ENCODE data around the gene WDR75. TPM values are rescaled to one million over a fixed set of nuclear protein-coding genes. Genes with fewer than 3 reads are reported as not detected.

Gene WDR75
- total RNA-seq, 1 experiment from 2014 or later: 18.5 TPM

- intact Hi-C loops (cut with micrococcal nuclease; ENCODE audit: unreplicated experiment): loop anchor here (10.0 kb wide), 1 partner anchor 91 kb away; no protein-coding TSS in a partner anchor
- ChIA-PET CTCF (no interaction called here), POLR2A (ENCODE audit: unreplicated experiment) (no interaction called here)
- no peak overlapping the region for H2AFZ ChIP-seq
- no peaks in the 10 kb centered on the region for H3K9me3 ChIP-seq (ENCODE audit: insufficient read depth, low read depth)
- no peak overlapping the region for H3K27ac ChIP-seq
- no peaks in the 10 kb centered on the region; the same call in 1 of the 2 replicates for H3F3A ChIP-seq (ENCODE audit: insufficient read depth, low read depth)
- no peak overlapping the region for H3K4me3 ChIP-seq
- H3K9me2 ChIP-seq (ENCODE audit: insufficient read depth): no peaks in the 10 kb centered on the region
- no TSS peak for BruUV-seq (replicated peaks)
- H3K4me2 ChIP-seq: no peak overlapping the region
- no peaks in the 10 kb centered on the region for H3K27me3 ChIP-seq (ENCODE audit: insufficient read depth, low read depth)
- H4K20me1 ChIP-seq (ENCODE audit: insufficient read depth): no peaks in the 10 kb centered on the region
- peaks cover 12% of the 10 kb centered on the region for H3K4me1 ChIP-seq (replicated peaks; ENCODE audit: insufficient read depth)
- no peaks in the 10 kb centered on the region for H3K36me3 ChIP-seq (ENCODE audit: low read depth)
- TF ChIP-seq CTCF (conservative IDR thresholded peaks at IDR 0.05) (no peak), EZH2 (IDR thresholded peaks at IDR 0.05; ENCODE audit: low read depth) (no peak)
- no peaks in the 10 kb centered on the region for H3K79me2 ChIP-seq (ENCODE audit: low read depth)
- DNase-seq: no peak
Measured at GRCh38 chr2:189483571-189483970, 42.3 kb downstream of the WDR75 start.

DNA sequence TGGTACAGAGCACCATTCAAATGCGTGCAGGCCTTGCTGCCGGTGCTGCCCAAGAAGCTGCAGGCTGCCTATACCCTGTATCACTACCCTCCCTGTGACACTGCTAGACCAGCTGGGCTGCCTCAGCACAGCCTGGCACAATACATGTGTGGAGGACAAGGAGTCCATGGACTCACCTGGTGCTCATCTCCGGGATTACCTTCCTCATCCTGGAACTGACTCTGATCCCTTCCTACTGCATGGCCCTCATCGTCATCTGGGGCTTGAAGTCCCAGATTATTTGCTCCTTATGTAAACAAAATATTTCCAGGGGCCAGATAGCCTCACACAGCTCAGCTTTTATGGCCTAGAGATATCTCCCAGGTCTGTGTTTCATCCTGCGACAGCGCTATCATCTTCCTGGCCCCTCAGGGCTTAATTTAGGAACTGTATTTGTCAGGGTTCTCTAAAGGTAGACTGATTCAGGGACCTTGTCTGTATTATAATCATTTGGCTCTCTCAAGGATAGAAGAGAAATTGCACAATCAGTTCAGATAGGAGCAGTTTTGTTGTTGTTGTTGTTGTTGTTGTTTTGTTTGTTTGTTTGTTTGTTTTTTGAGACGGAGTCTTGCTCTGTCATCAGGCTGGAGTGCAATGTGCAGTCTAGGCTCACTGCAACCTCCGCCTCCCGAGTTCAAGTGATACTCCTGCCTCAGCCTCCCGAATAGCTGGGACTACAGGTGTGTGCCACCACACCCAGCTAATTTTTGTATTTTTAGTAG, 42.9 kb downstream of the WDR75 start:
- H3K36me3 ChIP-seq (ENCODE audit: low read depth): no peaks in the 10 kb centered on the region
- no peaks in the 10 kb centered on the region for H3K27me3 ChIP-seq (ENCODE audit: insufficient read depth, low read depth)
- intact Hi-C loops (cut with micrococcal nuclease; ENCODE audit: unreplicated experiment): loop anchor here (10.0 kb wide), 1 partner anchor 91 kb away; no protein-coding TSS in a partner anchor
- no TSS peak for BruUV-seq (replicated peaks)
- ChIA-PET CTCF (no interaction called here), POLR2A (ENCODE audit: unreplicated experiment) (no interaction called here)
- H3F3A ChIP-seq (ENCODE audit: insufficient read depth, low read depth): no peaks in the 10 kb centered on the region; the same call in 1 of the 2 replicates
- no peak overlapping the region for H2AFZ ChIP-seq
- no peak for TF ChIP-seq CTCF (conservative IDR thresholded peaks at IDR 0.05)
- no peak for TF ChIP-seq EZH2 (IDR thresholded peaks at IDR 0.05; ENCODE audit: low read depth)
- no peak overlapping the region for H3K4me3 ChIP-seq
- H3K27ac ChIP-seq: no peak overlapping the region
- H4K20me1 ChIP-seq (ENCODE audit: insufficient read depth): no peaks in the 10 kb centered on the region
- H3K9me2 ChIP-seq (ENCODE audit: insufficient read depth): no peaks in the 10 kb centered on the region
- H3K4me1 ChIP-seq (replicated peaks; ENCODE audit: insufficient read depth): peaks cover 12% of the 10 kb centered on the region
- no peak overlapping the region for H3K4me2 ChIP-seq
- no peak for DNase-seq
- no peaks in the 10 kb centered on the region for H3K9me3 ChIP-seq (ENCODE audit: insufficient read depth, low read depth)
- H3K79me2 ChIP-seq (ENCODE audit: low read depth): no peaks in the 10 kb centered on the region

- H2AFZ ChIP-seq: no peak overlapping the region
- TF ChIP-seq EZH2 (IDR thresholded peaks at IDR 0.05; ENCODE audit: low read depth) (no peak), CTCF (conservative IDR thresholded peaks at IDR 0.05) (no peak)
- H3K27me3 ChIP-seq (ENCODE audit: insufficient read depth, low read depth): no peaks in the 10 kb centered on the region
- H3K4me2 ChIP-seq: no peak overlapping the region
- ChIA-PET POLR2A (ENCODE audit: unreplicated experiment) (no interaction called here), CTCF (no interaction called here)
- H4K20me1 ChIP-seq (ENCODE audit: insufficient read depth): no peaks in the 10 kb centered on the region
- no peaks in the 10 kb centered on the region for H3K9me3 ChIP-seq (ENCODE audit: insufficient read depth, low read depth)
- H3K9me2 ChIP-seq (ENCODE audit: insufficient read depth): no peaks in the 10 kb centered on the region
- no peak for DNase-seq
- no peaks in the 10 kb centered on the region for H3K36me3 ChIP-seq (ENCODE audit: low read depth)
- no peaks in the 10 kb centered on the region; the same call in 1 of the 2 replicates for H3F3A ChIP-seq (ENCODE audit: insufficient read depth, low read depth)
- intact Hi-C loops (cut with micrococcal nuclease; ENCODE audit: unreplicated experiment): loop anchor here (10.0 kb wide), 1 partner anchor 90 kb away; no protein-coding TSS in a partner anchor
- no peaks in the 10 kb centered on the region for H3K79me2 ChIP-seq (ENCODE audit: low read depth)
- H3K4me3 ChIP-seq: no peak overlapping the region
- no TSS peak for BruUV-seq (replicated peaks)
- no peak overlapping the region for H3K27ac ChIP-seq
- H3K4me1 ChIP-seq (replicated peaks; ENCODE audit: insufficient read depth): peaks cover 12% of the 10 kb centered on the region
Measured at GRCh38 chr2:189485146-189485545, 43.9 kb downstream of the WDR75 start.
